ENCODE measurements around the gene QPCTL. TPM values are rescaled to one million over a fixed set of nuclear protein-coding genes. Genes with fewer than 3 reads are reported as not detected.
A peak's percentile ranks its signal among the peaks of the same experiment; 100 is the strongest.

QPCTL gene
- total RNA-seq, 3 donors from 2014 or later (not counting 1 experiment from before 2014, with no cell fraction given): 8.7 to 11.5 (median 10.0) TPM

DNA sequence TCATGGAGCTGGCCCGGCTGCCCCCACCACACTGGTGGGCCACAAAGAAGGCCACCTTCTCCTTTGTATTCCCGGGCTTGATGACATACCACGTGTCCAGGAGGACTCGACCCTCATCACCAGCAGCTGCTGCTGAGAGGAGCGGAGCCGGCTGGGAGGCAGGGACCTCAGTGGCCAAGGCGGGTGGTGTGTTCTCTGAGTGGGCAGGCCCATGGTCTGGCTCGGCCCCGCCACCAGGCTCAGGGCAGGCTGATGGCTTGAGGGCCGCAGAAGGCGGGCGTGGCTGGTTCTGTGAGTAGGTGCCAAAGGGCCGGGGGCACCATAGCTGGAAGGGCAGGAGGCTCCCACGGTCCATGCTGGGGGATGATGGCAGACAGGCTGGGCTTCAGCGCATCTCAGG, 20.7 kb downstream of the QPCTL start:
- Mint-ChIP-seq H3K27me3 (ENCODE audit: low read depth in 2 of 2) (no peaks in the 10 kb centered on the region), H3K4me3 (no peak overlapping the region), H3K36me3 (no peaks in the 10 kb centered on the region), H3K27ac (no peak overlapping the region), H3K9me3 (no peaks in the 10 kb centered on the region), H3K4me1 (peaks cover 24 to 40% of the 10 kb centered on the region in 2 donors)
- peaks cover 14% of the 10 kb centered on the region for H3K4me1 ChIP-seq (ENCODE audit: control insufficient read depth, insufficient read depth, low read length)
- 98% methylated on average over 15 of the region's 15 CpGs for WGBS (ENCODE audit: insufficient coverage)
- no peaks in the 10 kb centered on the region for H3K27me3 ChIP-seq (ENCODE audit: control insufficient read depth, insufficient read depth, low read length)
- DNase-seq: no peak
- TF ChIP-seq CTCF (IDR thresholded peaks at IDR 0.05): no peak
- peaks cover 14% of the 10 kb centered on the region for H3K36me3 ChIP-seq (ENCODE audit: control insufficient read depth, insufficient read depth, low read length)
- H3K27ac ChIP-seq (ENCODE audit: low read length): no peak overlapping the region
- intact Hi-C loops (cut with micrococcal nuclease): no loop called here
- ATAC-seq: no peak
- H3K9me3 ChIP-seq (ENCODE audit: control insufficient read depth, insufficient read depth, low read length): no peaks in the 10 kb centered on the region
- H3K4me3 ChIP-seq (ENCODE audit: low read length): no peak overlapping the region

DNA sequence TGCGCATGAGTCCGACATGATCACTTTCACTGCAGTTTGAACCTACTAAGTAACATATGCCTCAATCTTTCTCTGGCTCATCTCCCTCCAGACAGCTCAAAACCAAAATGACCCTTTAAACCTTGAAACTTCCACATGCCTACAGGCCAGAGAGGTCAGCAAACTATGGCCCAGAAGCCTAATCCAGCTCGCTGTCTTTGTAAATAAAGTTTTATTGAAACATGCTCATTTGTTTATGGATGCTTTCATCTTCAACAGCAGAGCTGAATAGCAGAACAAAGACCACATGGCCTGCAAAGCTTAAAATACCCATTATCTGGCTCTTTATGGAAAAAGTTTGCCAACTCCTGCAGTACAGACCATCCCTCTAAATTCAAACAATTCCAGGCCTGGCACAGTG, 22.7 kb downstream of the QPCTL start:
- H3K36me3 Mint-ChIP-seq: no peaks in the 10 kb centered on the region
- no peaks in the 10 kb centered on the region for H3K9me3 Mint-ChIP-seq
- DNase-seq (no peak), ATAC-seq (no peak)
- Histone ChIP-seq H3K4me1 (ENCODE audit: control insufficient read depth, insufficient read depth, low read length) (peaks cover 18% of the 10 kb centered on the region), H3K9me3 (ENCODE audit: control insufficient read depth, insufficient read depth, low read length) (no peaks in the 10 kb centered on the region), H3K36me3 (ENCODE audit: control insufficient read depth, insufficient read depth, low read length) (peaks cover 16% of the 10 kb centered on the region), H3K27me3 (ENCODE audit: control insufficient read depth, insufficient read depth, low read length) (no peaks in the 10 kb centered on the region), H3K27ac (ENCODE audit: low read length) (no peak overlapping the region), H3K4me3 (ENCODE audit: low read length) (no peak overlapping the region)
- H3K27me3 Mint-ChIP-seq (ENCODE audit: low read depth in 2 of 2): no peaks in the 10 kb centered on the region
- TF ChIP-seq CTCF (IDR thresholded peaks at IDR 0.05): no peak
- peak overlapping the region in 1 of 2 donors; percentile 93 for H3K27ac Mint-ChIP-seq
- H3K4me3 Mint-ChIP-seq: peak overlapping the region; percentile 8
- 91% methylated on average over 3 of the region's 3 CpGs for WGBS (ENCODE audit: insufficient coverage)
- peaks cover 25 to 40% of the 10 kb centered on the region in 2 donors for H3K4me1 Mint-ChIP-seq
- intact Hi-C loops (cut with micrococcal nuclease): no loop called here

- H3K27me3 ChIP-seq (ENCODE audit: control insufficient read depth, insufficient read depth, low read length): no peaks in the 10 kb centered on the region
- peaks cover 13% of the 10 kb centered on the region for H3K36me3 ChIP-seq (ENCODE audit: control insufficient read depth, insufficient read depth, low read length)
- H3K4me3 ChIP-seq (ENCODE audit: low read length): peak overlapping the region; percentile 63
- no peak for TF ChIP-seq CTCF (IDR thresholded peaks at IDR 0.05)
- DNase-seq: peak in 1 of 2 donors; percentile 57
- H3K27ac Mint-ChIP-seq: peak overlapping the region; percentile 90 to 93
- H3K36me3 Mint-ChIP-seq: no peaks in the 10 kb centered on the region
- no peak for ATAC-seq
- intact Hi-C loops (cut with micrococcal nuclease): loop anchor here (1.0 kb wide), 3 partner anchors 14 to 209 kb away; partner anchors contain the start of genes FBXO46, QPCTL and VASP
- H3K27ac ChIP-seq (ENCODE audit: low read length): peak overlapping the region; percentile 63
- H3K4me1 ChIP-seq (ENCODE audit: control insufficient read depth, insufficient read depth, low read length): peaks cover 18% of the 10 kb centered on the region
- H3K4me3 Mint-ChIP-seq: peak overlapping the region; percentile 98
- peaks cover 25 to 35% of the 10 kb centered on the region in 2 donors for H3K4me1 Mint-ChIP-seq
- no peaks in the 10 kb centered on the region for H3K27me3 Mint-ChIP-seq (ENCODE audit: low read depth in 2 of 2)
- 5% methylated on average over 24 of the region's 24 CpGs for WGBS (ENCODE audit: insufficient coverage)
- no peaks in the 10 kb centered on the region for H3K9me3 Mint-ChIP-seq
- no peaks in the 10 kb centered on the region for H3K9me3 ChIP-seq (ENCODE audit: control insufficient read depth, insufficient read depth, low read length)
Observed at GRCh38 chr19:45716359-45717130, 24.1 kb downstream of the QPCTL start.

All from natural killer cell (primary cell).